Neural cell (in vitro differentiated cells): ENCODE data around the gene GSG1L.

Experiments
- CTCF ChIP-seq: fragments of 450-650 bp; IDR thresholded peaks from 2 replicates; pipeline ENCODE4 v1.5.1; 2014; ENCODE audit warnings: antibody characterized with exemption, mild to moderate bottlenecking, moderate library complexity; ENCODE audit not compliant: poor library complexity, severe bottlenecking
- EZH2 ChIP-seq: fragments of 200-600, 300-800 bp; shearing (Covaris generic), sonication (generic); IDR thresholded peaks from 2 replicates; pipeline ENCODE4 v1.6.1; 2014; ENCODE audit warnings: antibody characterized with exemption, low read length, borderline replicate concordance, mild to moderate bottlenecking; ENCODE audit not compliant: insufficient read depth, poor library complexity, severe bottlenecking
- MXI1 ChIP-seq: fragments of 450-650 bp; conservative IDR thresholded peaks from 2 replicates; pipeline ENCODE4 v1.6.1; 2014; ENCODE audit warnings: antibody characterized with exemption, mild to moderate bottlenecking; ENCODE audit not compliant: poor library complexity, severe bottlenecking
- POLR2AphosphoS5 ChIP-seq: IDR thresholded peaks from 2 replicates; pipeline ENCODE4 v1.6.1; 2012
- TF ChIP-seq, protein P1 (sequence below): IDR thresholded peaks from 2 replicates; pipeline ENCODE4 v1.6.1; 2012; ENCODE audit warnings: borderline replicate concordance

GRCh38 chr16:28110074-28110473 is 46.6 kb upstream of the GSG1L start:
- TF ChIP-seq CTCF: no peak
- no peak for TF ChIP-seq POLR2AphosphoS5
- TF ChIP-seq EZH2: no peak
- TF ChIP-seq, protein P1, sequence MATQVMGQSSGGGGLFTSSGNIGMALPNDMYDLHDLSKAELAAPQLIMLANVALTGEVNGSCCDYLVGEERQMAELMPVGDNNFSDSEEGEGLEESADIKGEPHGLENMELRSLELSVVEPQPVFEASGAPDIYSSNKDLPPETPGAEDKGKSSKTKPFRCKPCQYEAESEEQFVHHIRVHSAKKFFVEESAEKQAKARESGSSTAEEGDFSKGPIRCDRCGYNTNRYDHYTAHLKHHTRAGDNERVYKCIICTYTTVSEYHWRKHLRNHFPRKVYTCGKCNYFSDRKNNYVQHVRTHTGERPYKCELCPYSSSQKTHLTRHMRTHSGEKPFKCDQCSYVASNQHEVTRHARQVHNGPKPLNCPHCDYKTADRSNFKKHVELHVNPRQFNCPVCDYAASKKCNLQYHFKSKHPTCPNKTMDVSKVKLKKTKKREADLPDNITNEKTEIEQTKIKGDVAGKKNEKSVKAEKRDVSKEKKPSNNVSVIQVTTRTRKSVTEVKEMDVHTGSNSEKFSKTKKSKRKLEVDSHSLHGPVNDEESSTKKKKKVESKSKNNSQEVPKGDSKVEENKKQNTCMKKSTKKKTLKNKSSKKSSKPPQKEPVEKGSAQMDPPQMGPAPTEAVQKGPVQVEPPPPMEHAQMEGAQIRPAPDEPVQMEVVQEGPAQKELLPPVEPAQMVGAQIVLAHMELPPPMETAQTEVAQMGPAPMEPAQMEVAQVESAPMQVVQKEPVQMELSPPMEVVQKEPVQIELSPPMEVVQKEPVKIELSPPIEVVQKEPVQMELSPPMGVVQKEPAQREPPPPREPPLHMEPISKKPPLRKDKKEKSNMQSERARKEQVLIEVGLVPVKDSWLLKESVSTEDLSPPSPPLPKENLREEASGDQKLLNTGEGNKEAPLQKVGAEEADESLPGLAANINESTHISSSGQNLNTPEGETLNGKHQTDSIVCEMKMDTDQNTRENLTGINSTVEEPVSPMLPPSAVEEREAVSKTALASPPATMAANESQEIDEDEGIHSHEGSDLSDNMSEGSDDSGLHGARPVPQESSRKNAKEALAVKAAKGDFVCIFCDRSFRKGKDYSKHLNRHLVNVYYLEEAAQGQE: no peak
- no peak for TF ChIP-seq MXI1
